Psoas muscle (tissue), 8 donors: ENCODE measurements around the gene PGRMC2. TPM values are rescaled to one million over a fixed set of nuclear protein-coding genes. Genes with fewer than 3 reads are reported as not detected.
"Not testable (repeated sequence)": the region's sequence is repeated elsewhere in the genome, so short reads cannot be mapped to it uniquely, and the experiment has no call there.

Experiments
- ATAC-seq, 4 donors: fragments of 200-7000 bp; cut with Tn5 transposase; one replicate each; pipeline ENCODE4 v1.9.1; 2020; ENCODE audit warnings: moderate library complexity in 3 of 4, mild to moderate bottlenecking in 2 of 4
- DNase-seq, 2 donors: peaks; one replicate each; pipeline ENCODE4 v3.0.0-alpha.2; 2020
- H3K27ac ChIP-seq: fragments of 200-600 bp; one replicate; pipeline ENCODE4 v1.8.0; 2022
- H3K27me3 ChIP-seq, 3 donors: fragments of 200-600 bp in 1 of 3; one replicate each; pipeline versions ENCODE4 v1.6.1 to v1.8.0; 2013 to 2022; ENCODE audit warnings: low read length in 2 of 3, mild to moderate bottlenecking in 2 of 3, moderate library complexity in 1 of 3; ENCODE audit not compliant: insufficient read depth in 3 of 3
- H3K36me3 ChIP-seq, 2 donors: fragments of 200-600 bp in 1 of 2; one replicate each; pipeline versions ENCODE4 v1.6.1 to v1.8.0; 2013 to 2022; ENCODE audit warnings: low read depth in 1 of 2, mild to moderate bottlenecking in 1 of 2, moderate library complexity in 1 of 2; ENCODE audit not compliant: insufficient read depth in 1 of 2
- H3K4me1 ChIP-seq: fragments of 200-600 bp; one replicate; pipeline ENCODE4 v1.8.0; 2022
- H3K4me3 ChIP-seq: fragments of 200-600 bp; one replicate; pipeline ENCODE4 v1.8.0; 2022; ENCODE audit warnings: mild to moderate bottlenecking
- H3K9me3 ChIP-seq: fragments of 200-600 bp; one replicate; pipeline ENCODE4 v1.8.0; 2022
- WGBS, 3 donors: extraction: QIAGEN DNeasy Blood & Tissue Kit; methylation state at CpG; one replicate each; pipeline versions ENCODE4 v1.1.6 to v1.1.7; 2013; 5-methylcytosine and 5-hydroxymethylcytosine counted together
- intact Hi-C, 2 donors: fragments of 100-400 bp; cut with DNase I; formaldehyde crosslinking; loops; one replicate each; pipeline versions ENCODE4 v1.11.0 to v1.14.2; 2022
- polyA plus RNA-seq, 3 donors: library from polyadenylated mRNA; stranded (reverse); fragments of 200-250 nt; gene quantifications; one replicate each; pipeline ENCODE4 v1.2.3, GENCODE V29; 2013
- total RNA-seq, 4 donors: library from RNA; stranded (reverse); fragmentation: NEBNext Ultra II Directional in 2 of 4; extraction: Animal tissue kit (Norgen Biotek cat#: 25700) in 2 of 4; gene quantifications; one replicate each; pipeline versions ENCODE4 v1.2.1 to v1.2.4, GENCODE V29; 2021 to 2023
- TF ChIP-seq, protein P1 (sequence below): fragments of 200-600 bp; IDR thresholded peaks from one replicate; pipeline ENCODE4 v1.8.0; 2022; ENCODE audit warnings: antibody characterized with exemption
- donor health status: healthy with polysubstance abuse.
- donor health status: DM: no; HTN: no; CAD: no; lungs with moderate emphysema.
- donor health status: Bipolar disorder and iron deficiency.
- donor health status: healthy.
- donor health status: DM: yes; HTN: yes; CAD: no.
- donor health status: DM: no; HTN: no; CAD: no.
- donor health status: DM: no; HTN: no; CAD: no.
- donor health status: DM: yes; HTN: yes; CAD: no.

PGRMC2 gene
- total and polyA plus RNA-seq, 7 donors, result 21.9 to 43.2 (median 32.4) TPM

DNA sequence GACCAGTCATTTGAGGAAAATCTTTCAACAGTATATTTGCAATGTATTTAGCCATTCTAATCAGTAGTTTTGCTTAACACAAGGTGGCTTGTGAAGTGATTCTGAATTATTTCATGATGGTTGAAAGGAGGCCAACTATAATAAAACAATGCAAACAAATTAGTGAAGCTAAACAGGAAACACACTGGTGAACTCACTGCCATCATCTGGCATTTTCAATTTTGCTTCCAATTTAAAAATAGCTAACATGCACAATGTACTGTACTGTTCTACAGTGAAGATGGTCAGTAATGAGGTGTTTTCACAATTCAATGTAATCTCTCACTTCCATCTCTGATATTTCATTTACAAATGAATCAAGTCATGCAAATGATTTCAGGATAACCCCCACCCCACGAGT, 31.1 kb downstream of the PGRMC2 start:
- 43 to 46% (median 46%) methylated on average over 1 of the region's 1 CpG for WGBS, 3 donors
- H3K4me3 ChIP-seq, result no peak overlapping the region
- no peak for ATAC-seq
- H3K27me3 ChIP-seq, result no peaks in the 10 kb centered on the region
- intact Hi-C loops, result no loop called here
- DNase-seq, result no peak
- H3K9me3 ChIP-seq, result no peaks in the 10 kb centered on the region
- H3K27ac ChIP-seq, result no peak overlapping the region
- H3K4me1 ChIP-seq, result no peaks in the 10 kb centered on the region
- no peaks in the 10 kb centered on the region for H3K36me3 ChIP-seq
- TF ChIP-seq, protein P1, sequence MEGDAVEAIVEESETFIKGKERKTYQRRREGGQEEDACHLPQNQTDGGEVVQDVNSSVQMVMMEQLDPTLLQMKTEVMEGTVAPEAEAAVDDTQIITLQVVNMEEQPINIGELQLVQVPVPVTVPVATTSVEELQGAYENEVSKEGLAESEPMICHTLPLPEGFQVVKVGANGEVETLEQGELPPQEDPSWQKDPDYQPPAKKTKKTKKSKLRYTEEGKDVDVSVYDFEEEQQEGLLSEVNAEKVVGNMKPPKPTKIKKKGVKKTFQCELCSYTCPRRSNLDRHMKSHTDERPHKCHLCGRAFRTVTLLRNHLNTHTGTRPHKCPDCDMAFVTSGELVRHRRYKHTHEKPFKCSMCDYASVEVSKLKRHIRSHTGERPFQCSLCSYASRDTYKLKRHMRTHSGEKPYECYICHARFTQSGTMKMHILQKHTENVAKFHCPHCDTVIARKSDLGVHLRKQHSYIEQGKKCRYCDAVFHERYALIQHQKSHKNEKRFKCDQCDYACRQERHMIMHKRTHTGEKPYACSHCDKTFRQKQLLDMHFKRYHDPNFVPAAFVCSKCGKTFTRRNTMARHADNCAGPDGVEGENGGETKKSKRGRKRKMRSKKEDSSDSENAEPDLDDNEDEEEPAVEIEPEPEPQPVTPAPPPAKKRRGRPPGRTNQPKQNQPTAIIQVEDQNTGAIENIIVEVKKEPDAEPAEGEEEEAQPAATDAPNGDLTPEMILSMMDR, result no peak

DNA sequence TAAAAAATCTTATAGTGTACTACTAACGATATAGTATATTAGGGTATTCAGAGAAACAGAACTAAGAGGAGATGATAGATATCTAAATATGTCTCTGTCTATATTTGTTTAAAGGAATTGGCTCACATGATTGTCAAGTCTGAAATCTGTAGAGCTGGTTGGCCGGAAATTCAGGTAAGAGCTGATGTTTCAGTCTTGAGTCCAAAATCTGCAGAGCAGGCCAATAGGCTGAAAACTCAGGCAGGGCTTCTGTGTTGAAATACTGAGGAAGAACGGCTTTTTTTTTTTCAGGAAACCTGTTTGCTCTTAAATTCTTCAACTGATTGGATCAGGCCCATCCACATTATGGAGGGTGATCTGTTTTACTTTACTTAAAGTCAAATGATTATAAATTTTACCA, 31.7 kb downstream of the PGRMC2 start:
- DNase-seq (no peak), ATAC-seq (no peak)
- TF ChIP-seq, protein P1, result no peak
- 90 to 94% (median 90%) methylated on average over 3 of the region's 3 CpGs for WGBS, 3 donors
- Histone ChIP-seq H3K4me1 (no peaks in the 10 kb centered on the region), H3K36me3 (no peaks in the 10 kb centered on the region), H3K27ac (no peak overlapping the region), H3K27me3 (no peaks in the 10 kb centered on the region), H3K4me3 (no peak overlapping the region), H3K9me3 (no peaks in the 10 kb centered on the region)
- intact Hi-C loops, result no loop called here

DNA sequence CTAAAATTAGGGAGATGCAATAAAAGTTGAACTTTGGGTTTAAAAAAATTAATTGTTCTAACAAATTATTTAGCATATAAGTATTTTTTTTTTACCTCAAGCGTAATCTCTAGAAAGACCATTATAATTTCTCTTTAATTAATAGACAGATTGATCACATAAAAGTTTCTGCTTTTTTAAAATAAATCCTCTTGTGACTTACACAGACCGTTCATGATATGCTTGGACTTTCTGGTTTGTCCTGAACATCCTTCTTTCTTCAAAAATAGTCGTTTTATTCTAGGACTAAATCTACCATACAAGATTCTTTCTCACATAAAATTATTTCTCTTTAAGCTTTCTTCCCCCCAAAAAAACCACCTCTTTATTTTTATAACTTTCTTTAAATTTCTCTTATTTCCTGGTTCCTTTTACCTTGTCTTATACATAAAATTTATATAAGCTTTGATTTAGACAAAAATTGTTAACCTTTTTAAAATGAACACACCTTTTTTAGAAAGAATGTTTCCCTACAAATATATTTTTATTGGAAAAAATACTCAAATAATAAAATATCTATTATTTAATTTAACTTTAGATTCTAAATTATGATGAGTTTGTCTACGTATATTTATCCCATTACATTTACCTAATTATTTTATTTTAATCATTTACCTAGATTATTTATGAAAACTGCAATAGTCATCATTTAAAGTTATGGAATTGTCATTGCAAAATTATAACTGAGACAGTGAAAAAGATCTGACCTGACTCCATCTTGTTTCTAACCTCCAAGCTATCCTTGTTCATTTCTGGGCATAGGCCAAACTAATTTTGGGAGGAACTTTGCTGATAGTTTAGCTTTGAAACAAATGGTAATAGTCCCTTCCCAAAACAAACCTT, 37.6 kb downstream of the PGRMC2 start:
- Histone ChIP-seq H3K9me3 (no peaks in the 10 kb centered on the region), H3K4me1 (no peaks in the 10 kb centered on the region), H3K27me3 (no peaks in the 10 kb centered on the region), H3K36me3 (no peaks in the 10 kb centered on the region), H3K4me3 (no peak overlapping the region), H3K27ac (no peak overlapping the region)
- DNase-seq (no peak), ATAC-seq (no peak)
- 65 to 70% (median 66%) methylated on average over 4 of the region's 4 CpGs for WGBS, 3 donors
- intact Hi-C loops, result no loop called here
- TF ChIP-seq, protein P1, result no peak

DNA sequence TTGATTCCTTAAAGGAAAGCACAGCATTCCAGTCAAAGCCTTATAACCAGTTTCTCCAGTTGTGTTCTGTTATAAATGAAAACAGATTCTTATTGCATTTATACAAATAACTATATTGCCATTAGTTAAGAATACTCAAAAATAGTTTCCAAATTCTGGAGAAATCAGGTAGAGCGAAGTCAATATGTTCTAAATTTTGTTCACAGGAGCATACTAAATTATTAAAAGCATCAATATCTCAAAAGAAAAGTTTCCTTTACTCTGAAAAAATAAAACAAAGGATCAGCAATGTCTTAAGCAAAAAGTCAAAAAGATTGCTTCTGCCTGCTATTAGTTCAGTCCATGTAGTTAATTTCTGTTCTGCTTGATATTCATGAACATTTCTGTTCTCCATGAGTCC, 39.7 kb downstream of the PGRMC2 start:
- ATAC-seq (no peak), DNase-seq (no peak)
- intact Hi-C loops, result no loop called here
- TF ChIP-seq, protein P1, result no peak
- Histone ChIP-seq H3K27ac (no peak overlapping the region), H3K9me3 (no peaks in the 10 kb centered on the region), H3K4me1 (no peaks in the 10 kb centered on the region), H3K4me3 (no peak overlapping the region), H3K36me3 (no peaks in the 10 kb centered on the region), H3K27me3 (no peaks in the 10 kb centered on the region)
- WGBS, 3 donors, result 97 to 100% (median 97%) methylated on average over 1 of the region's 1 CpG

DNA sequence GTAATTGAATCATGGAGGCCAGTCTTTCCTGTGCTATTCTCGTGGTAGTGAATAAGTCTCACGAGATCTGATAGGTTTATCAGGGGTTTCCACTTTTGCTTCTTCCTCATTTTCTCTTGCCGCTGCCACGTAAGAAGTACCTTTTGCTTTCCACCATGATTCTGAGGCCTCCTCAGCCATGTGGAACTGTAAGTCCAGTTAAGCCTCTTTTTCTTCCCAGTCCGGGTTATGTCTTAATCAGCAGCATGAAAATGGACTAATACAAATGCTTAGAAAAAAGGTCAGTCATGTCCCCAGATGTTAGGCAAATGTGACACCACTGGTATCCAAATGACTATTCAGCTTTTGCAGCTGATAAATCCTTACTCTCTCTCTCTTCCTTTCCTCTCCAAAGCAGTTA, 42.2 kb downstream of the PGRMC2 start:
- intact Hi-C loops, DNase-seq, H3K27me3 ChIP-seq, H3K27ac ChIP-seq, H3K9me3 ChIP-seq, ATAC-seq, H3K36me3 ChIP-seq, H3K4me1 ChIP-seq, H3K4me3 ChIP-seq: not testable (repeated sequence)
- WGBS, 3 donors, result 82 to 84% (median 83%) methylated on average over 5 of the region's 5 CpGs
